H9 (cell line): ENCODE measurements around the gene PGS1. TPM values are rescaled to one million over a fixed set of nuclear protein-coding genes. Genes with fewer than 3 reads are reported as not detected.

Source experiments
- DNase-seq: peaks from one replicate; pipeline ENCODE4 v3.0.0-alpha.2; 2017
- H2AFZ ChIP-seq: one replicate; pipeline ENCODE4 v1.6.1; 2013; ENCODE audit warnings: mild to moderate bottlenecking, low read length, control low read depth, moderate library complexity
- H2AK5ac ChIP-seq: 2 replicates; pipeline ENCODE4 v1.6.1; 2013; ENCODE audit warnings: low read length, control low read depth, mixed read lengths; ENCODE audit not compliant: insufficient read length
- H2BK120ac ChIP-seq: one replicate; pipeline ENCODE4 v1.6.1; 2013; ENCODE audit warnings: low read depth, mild to moderate bottlenecking, low read length, control low read depth, inconsistent platforms; ENCODE audit not compliant: poor library complexity, severe bottlenecking
- H2BK12ac ChIP-seq: 2 replicates; pipeline ENCODE4 v1.6.1; 2013; ENCODE audit warnings: low read length, control low read depth, mixed read lengths, low read depth; ENCODE audit not compliant: insufficient read length
- H2BK15ac ChIP-seq: 2 replicates; pipeline ENCODE4 v1.6.1; 2013; ENCODE audit warnings: low read depth, low read length, control low read depth
- H2BK20ac ChIP-seq: one replicate; pipeline ENCODE4 v1.6.1; 2013; ENCODE audit warnings: low read depth, mild to moderate bottlenecking, low read length, control low read depth, inconsistent platforms; ENCODE audit not compliant: poor library complexity, severe bottlenecking
- H2BK5ac ChIP-seq: 2 replicates; pipeline ENCODE4 v1.6.1; 2013; ENCODE audit warnings: low read length, control low read depth, mixed read lengths; ENCODE audit not compliant: insufficient read length
- H3K14ac ChIP-seq: 2 replicates; pipeline ENCODE4 v1.6.1; 2013; ENCODE audit warnings: low read length, control low read depth; ENCODE audit not compliant: insufficient read depth
- H3K18ac ChIP-seq: 2 replicates; pipeline ENCODE4 v1.6.1; 2013; ENCODE audit warnings: low read depth, mild to moderate bottlenecking, mixed read lengths, low read length, control low read depth; ENCODE audit not compliant: insufficient read length
- H3K23ac ChIP-seq: 2 replicates; pipeline ENCODE4 v1.6.1; 2013; ENCODE audit warnings: low read length, control low read depth, mixed read lengths, low read depth; ENCODE audit not compliant: insufficient read length
- H3K23me2 ChIP-seq: 2 replicates; pipeline ENCODE4 v1.6.1; 2013; ENCODE audit warnings: low read depth, mild to moderate bottlenecking, mixed read lengths, low read length, control low read depth; ENCODE audit not compliant: insufficient read length, poor library complexity, severe bottlenecking
- H3K27ac ChIP-seq: 2 replicates; pipeline ENCODE4 v1.5.1; 2013; ENCODE audit warnings: low read length, control low read depth, mixed read lengths, low read depth; ENCODE audit not compliant: insufficient read length
- H3K27me3 ChIP-seq: 2 replicates; pipeline ENCODE4 v1.6.1; 2013; ENCODE audit warnings: low read length, control low read depth, inconsistent platforms; ENCODE audit not compliant: insufficient read depth
- H3K4ac ChIP-seq: 2 replicates; pipeline ENCODE4 v1.6.1; 2013; ENCODE audit warnings: low read depth, mild to moderate bottlenecking, control low read depth, inconsistent platforms, low read length, moderate library complexity
- H3K4me1 ChIP-seq: 2 replicates; pipeline ENCODE4 v1.6.1; 2013; ENCODE audit warnings: low read length, control low read depth, inconsistent platforms; ENCODE audit not compliant: insufficient read depth
- H3K4me2 ChIP-seq: 2 replicates; pipeline ENCODE4 v1.6.1; 2013; ENCODE audit warnings: low read length, control low read depth, mixed read lengths; ENCODE audit not compliant: insufficient read length, insufficient read depth
- H3K56ac ChIP-seq: 2 replicates; pipeline ENCODE4 v1.6.1; 2013; ENCODE audit warnings: low read depth, mild to moderate bottlenecking, mixed read lengths, low read length, control low read depth; ENCODE audit not compliant: insufficient read length
- H3K79me1 ChIP-seq: 2 replicates; pipeline ENCODE4 v1.6.1; 2013; ENCODE audit warnings: low read depth, mild to moderate bottlenecking, moderate library complexity, low read length, control low read depth, inconsistent platforms; ENCODE audit not compliant: insufficient read depth, poor library complexity, severe bottlenecking
- H3K79me2 ChIP-seq: 2 replicates; pipeline ENCODE4 v1.6.1; 2013; ENCODE audit warnings: low read length, control low read depth, inconsistent platforms; ENCODE audit not compliant: insufficient read depth
- H3K9ac ChIP-seq: 2 replicates; pipeline ENCODE4 v1.6.1; 2013; ENCODE audit warnings: low read length, control low read depth, mixed read lengths; ENCODE audit not compliant: insufficient read length; ENCODE audit errors: extremely low read depth
- H3K9me3 ChIP-seq: one replicate; pipeline ENCODE4 v1.6.1; 2013; ENCODE audit warnings: low read depth, low read length, inconsistent platforms; ENCODE audit not compliant: control insufficient read depth
- H3T11ph ChIP-seq: one replicate; pipeline ENCODE4 v1.6.1; 2013; ENCODE audit warnings: mild to moderate bottlenecking, low read length, control low read depth, inconsistent platforms
- H4K20me1 ChIP-seq: one replicate; pipeline ENCODE4 v1.6.1; 2013; ENCODE audit not compliant: control insufficient read depth, insufficient read length, insufficient read depth
- H4K5ac ChIP-seq: 2 replicates; pipeline ENCODE4 v1.6.1; 2013; ENCODE audit warnings: low read depth, mild to moderate bottlenecking, mixed read lengths, low read length, control low read depth; ENCODE audit not compliant: insufficient read length
- H4K8ac ChIP-seq: replicated peaks from 2 replicates; pipeline ENCODE4 v1.6.1; 2013; ENCODE audit warnings: low read length, control low read depth, mixed read lengths, low read depth; ENCODE audit not compliant: insufficient read length
- H4K91ac ChIP-seq: 2 replicates; pipeline ENCODE4 v1.6.1; 2013; ENCODE audit warnings: low read depth, mild to moderate bottlenecking, moderate library complexity, mixed read lengths, low read length, control low read depth; ENCODE audit not compliant: insufficient read length
- H3K27ac Mint-ChIP-seq, 3 experiments: 2 replicates in 2 of 3; 3 replicates in 1 of 3; pipeline ENCODE4 v1.8.0; 2020 to 2021; ENCODE audit warnings: mixed read lengths in 3 of 3, mild to moderate bottlenecking in 1 of 3, moderate library complexity in 1 of 3
- H3K27me3 Mint-ChIP-seq: 2 replicates; pipeline ENCODE4 v1.8.0; 2021; ENCODE audit warnings: low read depth, mild to moderate bottlenecking, moderate library complexity, mixed read lengths
- H3K36me3 Mint-ChIP-seq, 3 experiments: 2 replicates in 2 of 3; 3 replicates in 1 of 3; pipeline ENCODE4 v1.8.0; 2020 to 2021; ENCODE audit warnings: low read depth in 3 of 3, mixed read lengths in 3 of 3; ENCODE audit not compliant: insufficient read depth in 1 of 3
- H3K4me1 Mint-ChIP-seq, 2 experiments: 2 replicates each; pipeline ENCODE4 v1.8.0; 2020; ENCODE audit warnings: mixed read lengths in 2 of 2
- H3K4me3 Mint-ChIP-seq, 2 experiments: 2 replicates in 1 of 2; 3 replicates in 1 of 2; pipeline ENCODE4 v1.8.0; 2020 to 2021; ENCODE audit warnings: mild to moderate bottlenecking in 2 of 2, mixed read lengths in 2 of 2, moderate library complexity in 1 of 2
- H3K9me3 Mint-ChIP-seq, 2 experiments: 2 replicates in 1 of 2; 3 replicates in 1 of 2; pipeline ENCODE4 v1.8.0; 2020; ENCODE audit warnings: mild to moderate bottlenecking in 2 of 2, mixed read lengths in 2 of 2, moderate library complexity in 1 of 2
- WGBS: extraction: QIAGEN DNeasy Blood & Tissue Kit; methylation state at CpG from one replicate; pipeline ENCODE4 v1.1.7; 2013; ENCODE audit warnings: missing lambda C conversion rate, low lambda C conversion rate, mixed read lengths; ENCODE audit not compliant: insufficient read length; ENCODE audit errors: extremely low coverage; 5-methylcytosine and 5-hydroxymethylcytosine counted together
- total RNA-seq: library from RNA; stranded (reverse); gene quantifications from 2 replicates; pipeline ENCODE4 v1.2.1, GENCODE V29; 2021
- TF ChIP-seq, protein P1 (sequence below): fragments of 200-600 bp; sonication (generic); conservative IDR thresholded peaks from 3 replicates; pipeline ENCODE4 v1.8.0; 2021; ENCODE audit warnings: antibody characterized with exemption, mild to moderate bottlenecking

The PGS1 gene
- total RNA-seq, 1 experiment from 2014 or later, result 45.7 TPM

DNA sequence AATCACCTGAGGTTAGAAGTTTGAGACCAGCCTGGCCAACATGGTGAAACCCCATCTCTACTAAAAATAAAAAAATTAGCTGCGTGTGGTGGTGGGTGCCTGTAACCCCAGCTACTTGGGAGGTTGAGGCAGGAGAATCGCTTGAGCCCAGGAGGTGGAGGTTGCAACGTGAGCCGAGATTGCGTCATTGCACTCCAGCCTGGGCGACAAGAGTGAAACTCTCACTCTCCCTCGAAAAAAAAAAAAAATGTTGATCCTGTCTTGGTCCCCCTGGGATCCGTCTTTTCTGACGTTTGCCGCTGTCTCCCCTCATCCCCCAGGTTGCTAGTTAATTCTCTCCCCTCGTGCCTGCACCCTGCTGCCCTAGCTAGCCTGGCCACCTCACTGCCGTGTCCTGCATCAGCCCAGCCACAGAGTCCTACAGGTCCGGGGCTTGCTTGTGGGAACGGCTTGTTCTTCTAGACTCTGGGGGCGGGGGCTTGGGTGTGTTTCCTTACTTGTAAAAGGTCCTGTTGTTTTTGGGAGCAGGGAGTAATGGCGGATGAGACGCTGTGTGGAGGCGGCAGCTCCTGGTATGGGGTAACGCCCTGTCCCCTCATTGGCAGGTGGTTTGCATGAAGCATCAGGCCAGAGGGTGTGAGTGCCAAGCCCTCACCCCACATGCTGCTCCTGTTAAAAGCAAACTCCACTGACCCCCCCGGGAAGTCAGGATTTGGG, 44.6 kb downstream of the PGS1 start:
- H3K4ac ChIP-seq, result no peak overlapping the region
- no peak overlapping the region for H3K56ac ChIP-seq
- no peak overlapping the region for H2BK120ac ChIP-seq
- H4K8ac ChIP-seq, result no peak overlapping the region
- TF ChIP-seq, protein P1, sequence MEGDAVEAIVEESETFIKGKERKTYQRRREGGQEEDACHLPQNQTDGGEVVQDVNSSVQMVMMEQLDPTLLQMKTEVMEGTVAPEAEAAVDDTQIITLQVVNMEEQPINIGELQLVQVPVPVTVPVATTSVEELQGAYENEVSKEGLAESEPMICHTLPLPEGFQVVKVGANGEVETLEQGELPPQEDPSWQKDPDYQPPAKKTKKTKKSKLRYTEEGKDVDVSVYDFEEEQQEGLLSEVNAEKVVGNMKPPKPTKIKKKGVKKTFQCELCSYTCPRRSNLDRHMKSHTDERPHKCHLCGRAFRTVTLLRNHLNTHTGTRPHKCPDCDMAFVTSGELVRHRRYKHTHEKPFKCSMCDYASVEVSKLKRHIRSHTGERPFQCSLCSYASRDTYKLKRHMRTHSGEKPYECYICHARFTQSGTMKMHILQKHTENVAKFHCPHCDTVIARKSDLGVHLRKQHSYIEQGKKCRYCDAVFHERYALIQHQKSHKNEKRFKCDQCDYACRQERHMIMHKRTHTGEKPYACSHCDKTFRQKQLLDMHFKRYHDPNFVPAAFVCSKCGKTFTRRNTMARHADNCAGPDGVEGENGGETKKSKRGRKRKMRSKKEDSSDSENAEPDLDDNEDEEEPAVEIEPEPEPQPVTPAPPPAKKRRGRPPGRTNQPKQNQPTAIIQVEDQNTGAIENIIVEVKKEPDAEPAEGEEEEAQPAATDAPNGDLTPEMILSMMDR, result no peak
- Mint-ChIP-seq H3K4me3 (no peak overlapping the region; a peak in 1 of 5 replicates), H3K27ac (peak overlapping the region; percentile 95 to 97 (median 96); a peak in 6 of 7 replicates), H3K36me3 (peaks cover 28 to 62% (median 56%) of the 10 kb centered on the region in 3 experiments), H3K27me3 (no peaks in the 10 kb centered on the region), H3K4me1 (peaks cover 5 to 10% of the 10 kb centered on the region in 2 experiments), H3K9me3 (no peaks in the 10 kb centered on the region)
- no peak overlapping the region for H3K23ac ChIP-seq
- H3K14ac ChIP-seq, result no peak overlapping the region
- no peak overlapping the region for H3K4me2 ChIP-seq
- H2AK5ac ChIP-seq, result no peak overlapping the region
- peaks cover 2% of the 10 kb centered on the region for H4K20me1 ChIP-seq
- no peaks in the 10 kb centered on the region for H3K4me1 ChIP-seq
- H4K5ac ChIP-seq, result no peak overlapping the region
- H3K79me1 ChIP-seq, result no peaks in the 10 kb centered on the region
- no peak overlapping the region for H3K9ac ChIP-seq
- H2BK12ac ChIP-seq, result no peak overlapping the region
- H3K23me2 ChIP-seq, result no peaks in the 10 kb centered on the region
- peak overlapping the region; percentile 42 for H2BK5ac ChIP-seq
- no peak overlapping the region for H3T11ph ChIP-seq
- H3K27me3 ChIP-seq, result no peaks in the 10 kb centered on the region
- DNase-seq, result no peak
- H3K79me2 ChIP-seq, result no peaks in the 10 kb centered on the region
- no CpG with 5 or more reads among the region's 20 CpGs for WGBS
- no peak overlapping the region for H2BK15ac ChIP-seq
- no peak overlapping the region for H2AFZ ChIP-seq
- H2BK20ac ChIP-seq, result no peak overlapping the region
- H3K27ac ChIP-seq, result no peak overlapping the region
- H4K91ac ChIP-seq, result no peak overlapping the region
- H3K18ac ChIP-seq, result no peak overlapping the region
- no peaks in the 10 kb centered on the region for H3K9me3 ChIP-seq
